ENCODE results near the gene EFNA1.

The EFNA1 gene

DNA sequence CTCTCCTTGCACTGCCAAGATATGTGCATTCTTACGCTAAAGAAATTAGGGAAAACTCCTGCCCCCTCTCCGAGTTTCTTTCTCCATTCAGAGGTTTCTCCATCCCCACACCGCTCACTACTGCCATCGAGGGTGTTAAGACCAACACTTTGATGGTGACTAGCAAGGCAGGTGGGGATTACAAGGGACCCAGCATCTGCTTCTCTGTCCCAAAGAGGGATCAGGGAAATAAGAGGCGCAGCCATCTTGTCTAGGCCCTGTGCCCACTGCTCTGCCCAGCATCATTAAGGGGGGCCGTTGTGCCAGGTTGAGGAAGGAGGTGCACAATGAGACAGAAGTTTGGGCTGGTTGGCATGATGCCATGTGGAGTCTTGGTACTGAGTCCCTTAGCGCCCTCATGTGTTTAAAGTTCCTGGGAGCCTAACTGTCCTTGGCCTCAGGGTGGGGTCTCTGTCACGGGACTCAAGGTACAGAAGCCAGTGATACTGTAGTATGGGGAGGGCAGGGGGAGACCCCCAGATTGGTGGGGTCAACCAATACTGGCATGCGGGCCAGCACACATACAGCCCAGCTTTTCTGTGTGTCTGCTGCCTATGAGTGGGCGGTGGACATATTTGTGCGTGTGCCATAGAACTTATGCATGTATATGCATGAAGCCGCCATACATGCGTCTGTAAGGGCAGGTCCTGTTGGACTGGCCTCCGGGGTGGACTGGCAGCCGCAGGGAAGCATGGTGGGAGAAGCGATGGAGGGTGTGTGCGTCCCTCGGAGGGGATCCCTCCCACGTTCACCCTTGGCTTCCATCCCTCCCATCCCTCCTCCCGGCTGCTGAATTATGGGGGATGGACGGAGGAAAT is 43.6 kb upstream of the EFNA1 start:
- peaks cover 48 to 55% of the 10 kb centered on the region in 2 donors for H3K27me3 ChIP-seq (ENCODE audit: control insufficient read depth in 1 of 2, insufficient read depth in 2 of 2, low read length in 2 of 2)
- no peak overlapping the region for H3K27ac ChIP-seq (ENCODE audit: low read length)

DNA sequence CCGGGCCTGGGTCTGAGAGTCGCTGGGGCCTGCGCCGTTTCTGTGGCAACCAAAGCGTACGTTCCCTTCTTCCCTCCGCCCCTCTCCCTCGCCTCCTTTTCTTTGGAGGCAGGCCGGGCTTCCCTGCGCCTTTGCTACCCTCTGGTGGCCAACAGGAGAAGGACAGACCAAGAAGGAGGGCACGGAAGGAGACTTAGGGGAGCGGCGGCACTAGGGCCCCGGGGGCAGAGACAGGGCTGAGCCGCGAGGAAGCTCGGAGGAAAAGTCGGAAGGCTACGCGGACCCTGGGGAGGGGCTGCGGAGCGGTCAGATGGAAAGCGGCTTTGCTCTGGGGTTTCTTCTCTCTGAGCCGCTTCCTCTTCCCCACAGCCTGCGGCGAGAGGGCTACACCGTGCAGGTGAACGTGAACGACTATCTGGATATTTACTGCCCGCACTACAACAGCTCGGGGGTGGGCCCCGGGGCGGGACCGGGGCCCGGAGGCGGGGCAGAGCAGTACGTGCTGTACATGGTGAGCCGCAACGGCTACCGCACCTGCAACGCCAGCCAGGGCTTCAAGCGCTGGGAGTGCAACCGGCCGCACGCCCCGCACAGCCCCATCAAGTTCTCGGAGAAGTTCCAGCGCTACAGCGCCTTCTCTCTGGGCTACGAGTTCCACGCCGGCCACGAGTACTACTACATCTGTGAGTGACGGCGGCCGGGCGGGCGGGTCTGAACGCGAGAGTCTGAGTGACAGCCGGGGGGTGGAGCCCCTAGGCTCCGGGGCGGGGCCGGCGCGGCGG is 42.8 kb upstream of the EFNA1 start:
- Histone ChIP-seq H3K4me3 (ENCODE audit: low read length in 2 of 2) (peak overlapping the region; percentile 73 to 85), H3K4me1 (ENCODE audit: control insufficient read depth, insufficient read depth, low read length) (peaks cover 47% of the 10 kb centered on the region), H3K9ac (ENCODE audit: low read length in 2 of 2) (peak overlapping the region; percentile 36 to 56), H3K36me3 (ENCODE audit: control insufficient read depth in 2 of 2, insufficient read depth in 2 of 2, low read length in 2 of 2) (no peaks in the 10 kb centered on the region), H3K27ac (ENCODE audit: low read length) (peak overlapping the region; percentile 64), H3K27me3 (ENCODE audit: control insufficient read depth in 1 of 2, insufficient read depth in 2 of 2, low read length in 2 of 2) (peaks cover 41 to 46% of the 10 kb centered on the region in 2 donors), H3K9me3 (ENCODE audit: control insufficient read depth in 2 of 2, low read length in 2 of 2) (no peaks in the 10 kb centered on the region)

More for the DNA sequence above, 43.6 kb upstream of the EFNA1 start:
- peak overlapping the region; percentile 38 to 85 for H3K4me3 ChIP-seq (ENCODE audit: low read length in 2 of 2)
- H3K36me3 ChIP-seq (ENCODE audit: control insufficient read depth in 2 of 2, insufficient read depth in 2 of 2, low read length in 2 of 2): no peaks in the 10 kb centered on the region
- H3K9ac ChIP-seq (ENCODE audit: low read length in 2 of 2): peak overlapping the region in 1 of 2 donors; percentile 36
- no peaks in the 10 kb centered on the region for H3K9me3 ChIP-seq (ENCODE audit: control insufficient read depth in 2 of 2, low read length in 2 of 2)
- H3K4me1 ChIP-seq (ENCODE audit: control insufficient read depth, insufficient read depth, low read length): peaks cover 55% of the 10 kb centered on the region

DNA sequence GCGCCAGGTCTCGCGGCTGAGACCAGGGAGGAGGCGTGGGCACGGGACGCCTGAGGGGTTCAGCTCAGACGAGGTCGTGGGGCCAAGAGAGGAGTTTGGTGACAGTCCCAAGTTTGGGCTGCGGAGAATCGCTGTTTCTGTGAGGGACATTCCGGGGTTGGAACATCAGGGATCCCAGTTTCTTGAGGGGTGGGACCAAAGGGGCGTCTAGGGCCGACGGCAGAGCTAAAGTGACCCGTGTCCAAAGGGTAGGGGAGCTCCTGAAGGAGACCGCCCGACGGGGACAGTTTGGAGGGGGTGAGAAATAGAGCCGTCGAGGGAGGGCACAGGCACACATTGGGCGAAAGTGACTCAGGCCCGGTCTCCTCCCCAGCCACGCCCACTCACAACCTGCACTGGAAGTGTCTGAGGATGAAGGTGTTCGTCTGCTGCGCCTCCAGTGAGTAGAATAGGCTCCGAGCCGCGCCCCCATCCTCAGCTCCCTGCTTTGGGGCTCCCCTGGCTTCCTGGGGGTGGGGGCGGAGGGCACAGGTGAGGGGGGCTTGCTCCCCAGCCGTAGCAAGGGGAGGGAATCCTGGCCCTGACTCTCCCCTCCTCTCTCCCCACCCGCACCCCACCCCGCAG is 42.1 kb upstream of the EFNA1 start:
- no peaks in the 10 kb centered on the region for H3K9me3 ChIP-seq (ENCODE audit: control insufficient read depth in 2 of 2, low read length in 2 of 2)
- H3K4me3 ChIP-seq (ENCODE audit: low read length in 2 of 2): peak overlapping the region; percentile 73 to 85
- H3K36me3 ChIP-seq (ENCODE audit: control insufficient read depth in 2 of 2, insufficient read depth in 2 of 2, low read length in 2 of 2): no peaks in the 10 kb centered on the region
- H3K27me3 ChIP-seq (ENCODE audit: control insufficient read depth in 1 of 2, insufficient read depth in 2 of 2, low read length in 2 of 2): peaks cover 35 to 39% of the 10 kb centered on the region in 2 donors
- peak overlapping the region; percentile 64 for H3K27ac ChIP-seq (ENCODE audit: low read length)
- H3K4me1 ChIP-seq (ENCODE audit: control insufficient read depth, insufficient read depth, low read length): peaks cover 40% of the 10 kb centered on the region
- peak overlapping the region; percentile 56 to 60 for H3K9ac ChIP-seq (ENCODE audit: low read length in 2 of 2)

DNA sequence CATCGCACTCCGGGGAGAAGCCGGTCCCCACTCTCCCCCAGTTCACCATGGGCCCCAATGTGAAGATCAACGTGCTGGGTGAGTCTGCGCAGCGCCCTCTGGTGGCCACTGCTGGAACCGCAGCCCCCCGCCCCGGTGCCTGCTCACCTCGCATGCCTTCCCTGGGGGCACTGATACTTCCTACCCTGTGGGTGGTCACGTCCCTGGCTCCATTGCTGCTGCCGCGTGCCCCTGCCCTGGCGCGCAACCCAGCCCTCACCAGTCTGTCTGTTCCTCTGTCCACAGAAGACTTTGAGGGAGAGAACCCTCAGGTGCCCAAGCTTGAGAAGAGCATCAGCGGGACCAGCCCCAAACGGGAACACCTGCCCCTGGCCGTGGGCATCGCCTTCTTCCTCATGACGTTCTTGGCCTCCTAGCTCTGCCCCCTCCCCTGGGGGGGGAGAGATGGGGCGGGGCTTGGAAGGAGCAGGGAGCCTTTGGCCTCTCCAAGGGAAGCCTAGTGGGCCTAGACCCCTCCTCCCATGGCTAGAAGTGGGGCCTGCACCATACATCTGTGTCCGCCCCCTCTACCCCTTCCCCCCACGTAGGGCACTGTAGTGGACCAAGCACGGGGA is 41.4 kb upstream of the EFNA1 start:
- Histone ChIP-seq H3K4me1 (ENCODE audit: control insufficient read depth, insufficient read depth, low read length) (peaks cover 37% of the 10 kb centered on the region), H3K27ac (ENCODE audit: low read length) (no peak overlapping the region), H3K9me3 (ENCODE audit: control insufficient read depth in 2 of 2, low read length in 2 of 2) (no peaks in the 10 kb centered on the region), H3K36me3 (ENCODE audit: control insufficient read depth in 2 of 2, insufficient read depth in 2 of 2, low read length in 2 of 2) (no peaks in the 10 kb centered on the region), H3K27me3 (ENCODE audit: control insufficient read depth in 1 of 2, insufficient read depth in 2 of 2, low read length in 2 of 2) (peaks cover 29 to 33% of the 10 kb centered on the region in 2 donors), H3K4me3 (ENCODE audit: low read length in 2 of 2) (peak overlapping the region in 1 of 2 donors; percentile 85), H3K9ac (ENCODE audit: low read length in 2 of 2) (no peak overlapping the region)

DNA sequence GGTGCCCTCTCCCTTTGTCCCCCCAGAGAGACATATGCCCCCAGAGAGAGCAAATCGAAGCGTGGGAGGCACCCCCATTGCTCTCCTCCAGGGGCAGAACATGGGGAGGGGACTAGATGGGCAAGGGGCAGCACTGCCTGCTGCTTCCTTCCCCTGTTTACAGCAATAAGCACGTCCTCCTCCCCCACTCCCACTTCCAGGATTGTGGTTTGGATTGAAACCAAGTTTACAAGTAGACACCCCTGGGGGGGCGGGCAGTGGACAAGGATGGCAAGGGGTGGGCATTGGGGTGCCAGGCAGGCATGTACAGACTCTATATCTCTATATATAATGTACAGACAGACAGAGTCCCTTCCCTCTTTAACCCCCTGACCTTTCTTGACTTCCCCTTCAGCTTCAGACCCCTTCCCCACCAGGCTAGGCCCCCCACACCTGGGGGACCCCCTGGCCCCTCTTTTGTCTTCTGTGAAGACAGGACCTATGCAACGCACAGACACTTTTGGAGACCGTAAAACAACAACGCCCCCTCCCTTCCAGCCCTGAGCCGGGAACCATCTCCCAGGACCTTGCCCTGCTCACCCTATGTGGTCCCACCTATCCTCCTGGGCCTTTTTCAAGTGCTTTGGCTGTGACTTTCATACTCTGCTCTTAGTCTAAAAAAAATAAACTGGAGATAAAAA is 40.7 kb upstream of the EFNA1 start:
- Histone ChIP-seq H3K4me3 (ENCODE audit: low read length in 2 of 2) (no peak overlapping the region), H3K4me1 (ENCODE audit: control insufficient read depth, insufficient read depth, low read length) (peaks cover 36% of the 10 kb centered on the region), H3K36me3 (ENCODE audit: control insufficient read depth in 2 of 2, insufficient read depth in 2 of 2, low read length in 2 of 2) (no peaks in the 10 kb centered on the region), H3K27me3 (ENCODE audit: control insufficient read depth in 1 of 2, insufficient read depth in 2 of 2, low read length in 2 of 2) (peaks cover 23 to 26% of the 10 kb centered on the region in 2 donors), H3K27ac (ENCODE audit: low read length) (no peak overlapping the region), H3K9ac (ENCODE audit: low read length in 2 of 2) (no peak overlapping the region), H3K9me3 (ENCODE audit: control insufficient read depth in 2 of 2, low read length in 2 of 2) (no peaks in the 10 kb centered on the region)

DNA sequence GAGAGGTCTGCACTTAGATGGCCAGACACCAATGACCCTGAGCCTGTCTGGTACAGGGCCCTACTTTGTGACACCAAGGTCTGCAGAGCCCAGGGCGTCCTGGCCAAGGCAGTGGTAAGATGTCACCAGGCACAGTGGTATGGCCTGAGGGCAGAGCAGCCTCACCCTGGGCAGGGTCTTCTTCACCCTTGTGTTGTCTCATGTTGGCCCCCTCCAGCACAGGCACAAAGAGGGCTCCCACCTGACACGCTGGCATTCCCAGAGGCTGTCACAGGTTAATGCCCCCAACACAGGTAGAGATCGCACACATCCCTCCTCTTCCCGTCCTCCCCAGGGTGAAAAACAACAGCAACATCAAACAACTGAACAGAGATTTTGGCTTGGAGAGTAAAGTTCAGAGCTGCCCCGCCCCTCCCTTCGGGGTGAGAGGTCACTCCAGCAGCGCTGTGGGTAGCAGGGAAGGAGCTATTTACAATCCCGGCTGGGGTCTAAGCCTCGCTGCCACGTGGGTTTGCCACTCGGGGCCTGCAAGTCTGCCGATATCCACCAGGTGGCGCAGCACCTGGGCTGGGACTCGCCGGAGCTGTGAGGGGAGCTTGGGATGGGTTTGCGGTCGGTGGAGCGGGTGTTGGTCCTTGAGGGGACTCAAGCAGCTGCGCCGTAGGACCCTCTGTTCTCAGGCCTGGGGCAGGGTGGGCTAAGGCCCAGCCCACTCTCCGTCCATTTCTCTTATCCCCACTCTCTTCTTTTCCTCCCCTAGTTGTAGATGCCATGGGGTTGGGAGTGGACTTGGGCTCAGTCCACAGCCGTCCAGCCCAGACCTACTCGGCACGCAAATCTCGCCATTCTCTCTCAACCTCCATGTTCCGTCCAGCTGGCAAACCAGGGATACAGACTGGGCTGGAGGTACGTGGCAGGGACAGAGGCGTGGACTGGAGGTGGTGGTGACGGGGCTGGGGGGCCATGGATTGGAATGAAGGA is 36.3 kb upstream of the EFNA1 start:
- no peaks in the 10 kb centered on the region for H3K36me3 ChIP-seq (ENCODE audit: control insufficient read depth in 2 of 2, insufficient read depth in 2 of 2, low read length in 2 of 2)
- H3K9me3 ChIP-seq (ENCODE audit: control insufficient read depth in 2 of 2, low read length in 2 of 2): no peaks in the 10 kb centered on the region
- H3K27me3 ChIP-seq (ENCODE audit: control insufficient read depth in 1 of 2, insufficient read depth in 2 of 2, low read length in 2 of 2): no peaks in the 10 kb centered on the region
- H3K4me1 ChIP-seq (ENCODE audit: control insufficient read depth, insufficient read depth, low read length): peaks cover 26% of the 10 kb centered on the region
- H3K27ac ChIP-seq (ENCODE audit: low read length): no peak overlapping the region
- peak overlapping the region; percentile 35 to 40 for H3K4me3 ChIP-seq (ENCODE audit: low read length in 2 of 2)
- peak overlapping the region; percentile 29 to 59 for H3K9ac ChIP-seq (ENCODE audit: low read length in 2 of 2)

DNA sequence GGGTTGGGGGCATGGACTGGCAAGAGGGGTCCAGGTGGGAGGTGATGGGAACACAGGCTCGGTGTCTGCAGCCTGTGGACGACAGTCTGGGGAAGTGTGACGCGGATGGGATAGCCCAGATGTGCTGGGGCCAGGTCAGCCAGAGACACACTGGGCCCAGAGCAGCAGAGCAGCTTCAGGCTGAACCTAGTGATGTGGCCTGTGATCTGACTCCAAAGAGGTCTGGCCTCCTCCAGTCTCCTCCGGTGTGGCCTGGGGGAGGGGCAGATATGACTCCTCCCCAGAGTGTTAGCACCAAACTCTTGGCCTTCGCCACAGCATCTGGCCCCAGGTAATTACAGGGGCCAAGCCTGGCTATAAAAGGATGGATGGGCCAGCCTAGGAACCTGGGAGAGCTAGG is 35.5 kb upstream of the EFNA1 start:
- Histone ChIP-seq H3K4me1 (ENCODE audit: control insufficient read depth, insufficient read depth, low read length) (peaks cover 23% of the 10 kb centered on the region), H3K27me3 (ENCODE audit: control insufficient read depth in 1 of 2, insufficient read depth in 2 of 2, low read length in 2 of 2) (no peaks in the 10 kb centered on the region), H3K4me3 (ENCODE audit: low read length in 2 of 2) (no peak overlapping the region), H3K9ac (ENCODE audit: low read length in 2 of 2) (no peak overlapping the region), H3K9me3 (ENCODE audit: control insufficient read depth in 2 of 2, low read length in 2 of 2) (no peaks in the 10 kb centered on the region), H3K36me3 (ENCODE audit: control insufficient read depth in 2 of 2, insufficient read depth in 2 of 2, low read length in 2 of 2) (no peaks in the 10 kb centered on the region), H3K27ac (ENCODE audit: low read length) (no peak overlapping the region)

DNA sequence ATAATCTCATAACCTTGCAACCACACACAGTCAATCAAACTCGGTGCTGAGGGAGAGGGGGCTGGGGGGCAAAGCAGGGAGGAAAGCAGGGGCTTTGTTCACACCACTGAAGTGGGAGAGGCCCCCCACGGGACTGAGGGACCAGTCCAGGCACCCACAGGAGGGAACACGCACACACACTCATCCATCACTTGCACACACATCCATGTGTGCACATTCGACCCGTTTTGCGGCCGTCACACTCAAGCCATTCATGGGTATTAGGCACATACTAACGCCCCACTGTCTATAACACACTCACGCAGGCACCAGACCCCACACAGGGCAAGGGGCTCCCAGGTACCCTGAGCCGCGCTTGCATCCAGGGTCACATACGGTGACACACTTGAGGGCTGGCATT is 35.0 kb upstream of the EFNA1 start:
- no peaks in the 10 kb centered on the region for H3K27me3 ChIP-seq (ENCODE audit: control insufficient read depth in 1 of 2, insufficient read depth in 2 of 2, low read length in 2 of 2)
- H3K9ac ChIP-seq (ENCODE audit: low read length in 2 of 2): no peak overlapping the region
- H3K36me3 ChIP-seq (ENCODE audit: control insufficient read depth in 2 of 2, insufficient read depth in 2 of 2, low read length in 2 of 2): no peaks in the 10 kb centered on the region
- H3K27ac ChIP-seq (ENCODE audit: low read length): peak overlapping the region; percentile 62
- peaks cover 23% of the 10 kb centered on the region for H3K4me1 ChIP-seq (ENCODE audit: control insufficient read depth, insufficient read depth, low read length)
- H3K9me3 ChIP-seq (ENCODE audit: control insufficient read depth in 2 of 2, low read length in 2 of 2): no peaks in the 10 kb centered on the region
- no peak overlapping the region for H3K4me3 ChIP-seq (ENCODE audit: low read length in 2 of 2)

DNA sequence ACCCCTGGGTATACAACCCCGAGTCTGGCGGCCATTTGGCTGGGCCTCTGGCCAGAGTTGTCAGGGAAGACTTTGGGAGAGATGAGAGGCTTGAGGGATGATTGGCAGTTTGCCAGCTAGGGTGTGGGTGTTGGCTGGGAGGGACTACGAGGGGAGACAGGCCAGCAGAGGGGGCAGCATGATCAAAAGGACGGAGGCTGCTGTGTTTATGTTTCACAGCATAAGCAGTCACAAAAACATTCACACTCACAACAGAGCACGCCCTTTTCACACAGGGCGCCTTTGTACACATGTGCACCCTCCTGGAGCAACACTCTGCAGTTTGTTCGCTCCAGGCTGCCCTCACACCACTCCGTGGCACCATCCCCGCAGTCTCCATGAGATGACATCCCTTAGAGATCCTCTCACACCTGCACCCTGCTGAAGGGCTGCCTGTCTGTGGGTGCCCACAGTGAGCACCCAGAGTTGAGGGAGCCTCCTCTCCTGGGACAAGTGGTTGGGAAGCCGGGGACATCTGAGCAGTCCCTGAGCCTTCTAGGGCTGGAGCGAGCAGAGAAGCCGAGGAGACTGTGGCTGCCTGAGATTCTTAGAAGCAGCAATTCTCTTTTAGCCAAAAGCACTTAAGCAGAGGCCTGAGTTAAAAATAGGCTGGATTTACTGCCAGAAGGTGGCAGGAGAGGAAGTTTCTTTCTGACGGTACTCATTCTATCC is 33.6 kb upstream of the EFNA1 start:
- peak overlapping the region; percentile 36 to 54 for H3K4me3 ChIP-seq (ENCODE audit: low read length in 2 of 2)
- peak overlapping the region; percentile 62 for H3K27ac ChIP-seq (ENCODE audit: low read length)
- H3K36me3 ChIP-seq (ENCODE audit: control insufficient read depth in 2 of 2, insufficient read depth in 2 of 2, low read length in 2 of 2): no peaks in the 10 kb centered on the region
- H3K4me1 ChIP-seq (ENCODE audit: control insufficient read depth, insufficient read depth, low read length): peaks cover 23% of the 10 kb centered on the region
- no peaks in the 10 kb centered on the region for H3K27me3 ChIP-seq (ENCODE audit: control insufficient read depth in 1 of 2, insufficient read depth in 2 of 2, low read length in 2 of 2)
- H3K9ac ChIP-seq (ENCODE audit: low read length in 2 of 2): peak overlapping the region; percentile 14 to 36
- H3K9me3 ChIP-seq (ENCODE audit: control insufficient read depth in 2 of 2, low read length in 2 of 2): no peaks in the 10 kb centered on the region

All from stomach smooth muscle (tissue), 2 donors.